ENCODE measurements around the gene ARMC8. TPM values are rescaled to one million over a fixed set of nuclear protein-coding genes. Genes with fewer than 3 reads are reported as not detected.

ARMC8 gene
- total RNA-seq, 1 donor from 2014 or later = 39.6 TPM

GRCh38 chr3:138314751-138315150 is 127.7 kb downstream of the ARMC8 start:
- Mint-ChIP-seq H3K27ac (ENCODE audit: unreplicated experiment) (no peak overlapping the region), H3K9me3 (ENCODE audit: unreplicated experiment) (no peaks in the 10 kb centered on the region), H3K4me1 (ENCODE audit: unreplicated experiment) (no peaks in the 10 kb centered on the region), H3K4me3 (ENCODE audit: unreplicated experiment) (no peak overlapping the region), H3K36me3 (ENCODE audit: low read depth, unreplicated experiment) (no peaks in the 10 kb centered on the region), H3K27me3 (ENCODE audit: unreplicated experiment) (no peaks in the 10 kb centered on the region)
- DNase-seq (ENCODE audit: low spot score) = no peak
- TF ChIP-seq CTCF (IDR thresholded peaks at IDR 0.05; ENCODE audit: unreplicated experiment) = no peak

DNA sequence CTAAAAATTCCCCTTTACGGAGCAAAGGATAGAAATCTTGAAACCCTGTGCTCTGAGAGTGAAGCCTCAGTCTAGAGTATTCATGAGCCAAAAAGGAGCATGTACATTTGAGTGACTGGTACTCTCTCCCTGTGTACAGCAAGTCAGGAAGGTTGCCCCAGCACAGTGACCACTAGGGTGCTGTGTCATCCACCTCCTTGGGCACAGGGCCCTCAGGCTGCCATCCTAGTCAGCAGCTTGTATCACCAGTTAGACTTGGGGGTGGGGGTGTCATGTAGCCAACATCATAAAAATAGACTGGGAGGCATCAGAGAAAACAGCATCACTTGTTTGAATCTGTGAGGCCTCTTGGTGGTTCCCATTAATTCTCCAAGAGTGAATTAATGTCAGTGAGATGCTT is 130.6 kb downstream of the ARMC8 start:
- Mint-ChIP-seq H3K4me3 (ENCODE audit: unreplicated experiment) (no peak overlapping the region), H3K9me3 (ENCODE audit: unreplicated experiment) (no peaks in the 10 kb centered on the region), H3K27ac (ENCODE audit: unreplicated experiment) (no peak overlapping the region), H3K36me3 (ENCODE audit: low read depth, unreplicated experiment) (no peaks in the 10 kb centered on the region), H3K27me3 (ENCODE audit: unreplicated experiment) (no peaks in the 10 kb centered on the region), H3K4me1 (ENCODE audit: unreplicated experiment) (peaks cover 4% of the 10 kb centered on the region)
- TF ChIP-seq CTCF (IDR thresholded peaks at IDR 0.05; ENCODE audit: unreplicated experiment) = no peak
- no peak for DNase-seq (ENCODE audit: low spot score)

GRCh38 chr3:138323971-138324370 is 136.9 kb downstream of the ARMC8 start:
- H3K4me1 Mint-ChIP-seq (ENCODE audit: unreplicated experiment) = peaks cover 4% of the 10 kb centered on the region
- H3K27ac Mint-ChIP-seq (ENCODE audit: unreplicated experiment) = no peak overlapping the region
- DNase-seq (ENCODE audit: low spot score) = no peak
- H3K4me3 Mint-ChIP-seq (ENCODE audit: unreplicated experiment) = no peak overlapping the region
- no peak for TF ChIP-seq CTCF (IDR thresholded peaks at IDR 0.05; ENCODE audit: unreplicated experiment)
- H3K36me3 Mint-ChIP-seq (ENCODE audit: low read depth, unreplicated experiment) = no peaks in the 10 kb centered on the region
- H3K27me3 Mint-ChIP-seq (ENCODE audit: unreplicated experiment) = peaks cover 3% of the 10 kb centered on the region
- H3K9me3 Mint-ChIP-seq (ENCODE audit: unreplicated experiment) = no peaks in the 10 kb centered on the region

- DNase-seq (ENCODE audit: low spot score) = no peak
- Mint-ChIP-seq H3K36me3 (ENCODE audit: low read depth, unreplicated experiment) (no peaks in the 10 kb centered on the region), H3K27me3 (ENCODE audit: unreplicated experiment) (peaks cover 3% of the 10 kb centered on the region), H3K9me3 (ENCODE audit: unreplicated experiment) (no peaks in the 10 kb centered on the region), H3K27ac (ENCODE audit: unreplicated experiment) (no peak overlapping the region), H3K4me3 (ENCODE audit: unreplicated experiment) (no peak overlapping the region), H3K4me1 (ENCODE audit: unreplicated experiment) (peaks cover 7% of the 10 kb centered on the region)
- TF ChIP-seq CTCF (IDR thresholded peaks at IDR 0.05; ENCODE audit: unreplicated experiment) = no peak
Measured at GRCh38 chr3:138325990-138326389, 138.9 kb downstream of the ARMC8 start.

DNA sequence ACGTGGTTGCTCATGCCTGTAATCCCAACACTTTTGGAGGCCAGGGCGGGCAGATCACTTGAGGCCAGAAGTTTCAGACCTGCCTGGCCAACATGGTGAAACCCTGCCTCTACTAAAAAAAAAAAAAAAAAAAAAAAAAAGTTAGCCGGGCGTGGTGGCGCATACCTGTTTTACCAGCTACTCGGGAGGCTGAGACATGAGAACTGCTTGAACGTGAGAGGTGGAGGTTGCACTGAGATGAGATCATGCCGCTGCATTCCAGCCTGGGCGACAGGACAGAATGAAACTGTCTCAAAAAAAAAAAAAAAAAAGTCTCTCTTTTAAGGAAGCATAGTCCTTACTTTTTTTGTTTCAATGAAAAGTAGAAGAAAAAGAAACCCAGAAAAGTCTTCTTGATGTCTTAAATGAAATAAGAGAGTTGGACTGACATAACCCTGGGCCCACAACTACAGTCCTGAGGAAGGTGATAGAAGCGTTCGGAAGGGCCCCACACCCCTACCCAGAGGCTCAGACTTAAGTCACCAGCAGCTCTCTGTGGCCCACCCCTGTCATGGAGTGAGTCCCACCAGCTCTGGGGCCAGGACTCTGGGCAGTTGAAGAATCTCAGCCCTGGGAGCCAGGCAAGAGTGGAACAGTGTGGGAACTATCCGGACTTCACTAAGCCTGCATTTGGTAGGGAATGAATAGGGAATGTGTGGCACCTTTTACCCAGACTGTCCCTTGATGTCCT is 139.9 kb downstream of the ARMC8 start:
- Mint-ChIP-seq H3K36me3 (ENCODE audit: low read depth, unreplicated experiment) (no peaks in the 10 kb centered on the region), H3K27me3 (ENCODE audit: unreplicated experiment) (peaks cover 3% of the 10 kb centered on the region), H3K4me3 (ENCODE audit: unreplicated experiment) (no peak overlapping the region), H3K4me1 (ENCODE audit: unreplicated experiment) (peaks cover 7% of the 10 kb centered on the region), H3K27ac (ENCODE audit: unreplicated experiment) (no peak overlapping the region), H3K9me3 (ENCODE audit: unreplicated experiment) (no peaks in the 10 kb centered on the region)
- DNase-seq (ENCODE audit: low spot score) = no peak
- no peak for TF ChIP-seq CTCF (IDR thresholded peaks at IDR 0.05; ENCODE audit: unreplicated experiment)
